Astrocyte (in vitro differentiated cells and primary cell): ENCODE measurements around the gene MAPK8IP2.

Experiments
- CTCF ChIP-seq: IDR thresholded peaks from 2 replicates; pipeline ENCODE4 v1.5.1; 2011; ENCODE audit warnings: low read depth, mild to moderate bottlenecking, inconsistent platforms, low read length, moderate library complexity; ENCODE audit not compliant: insufficient read depth
- EZH2 ChIP-seq: IDR thresholded peaks from 2 replicates; pipeline ENCODE4 v1.6.1; 2012; ENCODE audit warnings: mild to moderate bottlenecking, low read length, inconsistent platforms; ENCODE audit not compliant: insufficient read depth

GRCh38 chr22:50611341-50612060 lies 10.9 kb downstream of the MAPK8IP2 start:
- TF ChIP-seq CTCF, result no peak
- TF ChIP-seq EZH2, result no peak
